H1 (cell line): ENCODE data around the gene ACTR6. TPM values are rescaled to one million over a fixed set of nuclear protein-coding genes. Genes with fewer than 3 reads are reported as not detected.

Experiments
- CHD7 ChIP-seq: fragments of 300-600 bp; sonication (generic); IDR thresholded peaks from 2 replicates; pipeline ENCODE4 v1.7.1; 2012; ENCODE audit warnings: low read length, moderate library complexity, mild to moderate bottlenecking, inconsistent platforms; ENCODE audit not compliant: insufficient replicate concordance
- EZH2 ChIP-seq: fragments of 200-600 bp; sonication (generic); IDR thresholded peaks from 2 replicates; pipeline ENCODE4 v1.7.1; 2012; ENCODE audit warnings: low read depth, mild to moderate bottlenecking, moderate library complexity, low read length, inconsistent platforms; ENCODE audit not compliant: severe bottlenecking
- POLR2AphosphoS5 ChIP-seq: IDR thresholded peaks from 2 replicates; pipeline ENCODE4 v1.6.1; 2011; ENCODE audit warnings: low read depth, low read length
- RFX5 ChIP-seq: IDR thresholded peaks from 2 replicates; pipeline ENCODE4 v1.6.1; 2011; ENCODE audit warnings: low read depth, low read length, improper control_type of control experiment, borderline replicate concordance
- RXRA ChIP-seq: IDR thresholded peaks from 2 replicates; pipeline ENCODE4 v1.6.1; 2011; ENCODE audit warnings: low read depth, mild to moderate bottlenecking, low read length, moderate library complexity; ENCODE audit not compliant: insufficient read depth
- SIN3A ChIP-seq, 2 experiments: IDR thresholded peaks in 1 of 2; conservative IDR thresholded peaks in 1 of 2; 2 replicates each; pipeline ENCODE4 v1.6.1; 2011 to 2012; ENCODE audit warnings: low read length in 2 of 2, improper control_type of control experiment in 1 of 2, low read depth in 1 of 2, mild to moderate bottlenecking in 1 of 2
- polyA plus RNA-seq, 7 experiments: library from polyadenylated mRNA; depleted of rRNA in 3 of 7; stranded (reverse) in 5 of 7; unstranded in 2 of 7; fragments of >200 nt in 5 of 7; fragments of 200-250 nt in 2 of 7; gene quantifications; 1 replicate in 5 of 7; 2 replicates in 1 of 7; 4 replicates in 1 of 7; pipeline versions ENCODE4 v1.2.1 to v1.2.3, GENCODE V29; 2011 to 2013; ENCODE audit warnings: missing spikeins in 2 of 7, mixed read lengths in 2 of 7
- total RNA-seq: library from RNA; stranded (reverse); fragmentation: NEBNext Ultra II Directional; extraction: Animal tissue kit (Norgen Biotek cat#: 25700); gene quantifications from 2 replicates; pipeline ENCODE4 v1.2.1, GENCODE V29; 2021

The ACTR6 gene
- total and polyA plus RNA-seq, 2 of the 8 experiments (the other 6 are each of a cell fraction or from before 2014, with no cell fraction given), result 10.2 to 36.8 TPM

GRCh38 chr12:100268835-100269564 lies 68.4 kb downstream of the ACTR6 start (continued):
- TF ChIP-seq SIN3A (conservative IDR thresholded peaks at IDR 0.05 in 1 of 2, IDR thresholded peaks at IDR 0.05 in 1 of 2; ENCODE audit: low read depth in 1 of 2, low read length in 2 of 2) (no peak), POLR2AphosphoS5 (no peak), EZH2 (no peak), RFX5 (no peak), RXRA (no peak), CHD7 (no peak)
